Brain microvascular endothelial cell (primary cell): ENCODE measurements around the gene PFDN4.

Source experiments
- DNase-seq: peaks from one replicate; pipeline ENCODE4 v3.0.0-alpha.2; 2020
- H3K27ac ChIP-seq: fragments of 250-450 bp; sonication (Bioruptor Pico); 2 replicates; pipeline ENCODE4 v1.5.1; 2020; ENCODE audit warnings: mild to moderate bottlenecking, moderate library complexity
- H3K27me3 ChIP-seq: fragments of 250-450 bp; sonication (Bioruptor Pico); replicated peaks from 2 replicates; pipeline ENCODE4 v1.5.1; 2020; ENCODE audit warnings: mild to moderate bottlenecking
- H3K36me3 ChIP-seq: fragments of 250-450 bp; sonication (Bioruptor Pico); replicated peaks from 2 replicates; pipeline ENCODE4 v1.5.1; 2020; ENCODE audit warnings: mild to moderate bottlenecking
- H3K4me3 ChIP-seq: 2 replicates; pipeline ENCODE4 v1.5.1; 2011; ENCODE audit warnings: low read depth, mild to moderate bottlenecking, control low read depth, low read length, moderate library complexity
- in situ Hi-C: cut with HindIII; loops from 2 replicates; pipeline ENCODE4 v1.10.0; 2017; ENCODE audit warnings: low sequenced_read_pairs, low pct_ligation_motif_present
- TF ChIP-seq, protein P1 (sequence below): IDR thresholded peaks from 2 replicates; pipeline ENCODE4 v1.5.1; 2011; ENCODE audit warnings: low read depth, mild to moderate bottlenecking, moderate library complexity, low read length, control low read depth, inconsistent platforms; ENCODE audit errors: missing control alignments

The PFDN4 gene

DNA sequence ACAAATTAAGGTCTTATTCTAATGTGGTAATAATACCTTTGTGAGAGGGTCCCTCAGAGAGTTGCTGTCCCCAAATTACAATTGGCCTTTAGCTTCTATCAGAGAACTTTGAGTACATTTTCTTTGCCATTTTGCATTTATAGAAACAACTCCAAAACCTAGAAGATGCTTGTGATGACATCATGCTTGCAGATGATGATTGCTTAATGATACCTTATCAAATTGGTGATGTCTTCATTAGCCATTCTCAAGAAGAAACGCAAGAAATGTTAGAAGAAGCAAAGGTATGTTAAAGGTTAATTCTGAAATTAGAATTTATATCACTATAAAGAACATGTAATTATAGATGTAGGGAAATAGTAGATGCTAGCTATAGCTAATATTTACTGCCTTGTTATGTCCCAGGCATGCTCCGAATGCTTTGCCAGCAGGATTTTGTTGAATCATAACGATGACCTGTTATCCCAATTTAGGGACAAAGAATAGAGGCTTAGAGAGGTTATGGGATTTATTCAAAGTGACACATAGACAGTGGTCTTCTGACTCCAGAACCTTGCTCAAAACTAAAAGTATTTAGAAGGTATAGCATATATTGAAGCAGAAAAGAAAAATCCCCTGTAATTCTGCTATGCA is 7.4 kb downstream of the PFDN4 start:
- Histone ChIP-seq H3K27me3 (no peaks in the 10 kb centered on the region), H3K4me3 (no peak overlapping the region), H3K36me3 (peaks cover 4% of the 10 kb centered on the region), H3K27ac (no peak overlapping the region)
- TF ChIP-seq, protein P1, sequence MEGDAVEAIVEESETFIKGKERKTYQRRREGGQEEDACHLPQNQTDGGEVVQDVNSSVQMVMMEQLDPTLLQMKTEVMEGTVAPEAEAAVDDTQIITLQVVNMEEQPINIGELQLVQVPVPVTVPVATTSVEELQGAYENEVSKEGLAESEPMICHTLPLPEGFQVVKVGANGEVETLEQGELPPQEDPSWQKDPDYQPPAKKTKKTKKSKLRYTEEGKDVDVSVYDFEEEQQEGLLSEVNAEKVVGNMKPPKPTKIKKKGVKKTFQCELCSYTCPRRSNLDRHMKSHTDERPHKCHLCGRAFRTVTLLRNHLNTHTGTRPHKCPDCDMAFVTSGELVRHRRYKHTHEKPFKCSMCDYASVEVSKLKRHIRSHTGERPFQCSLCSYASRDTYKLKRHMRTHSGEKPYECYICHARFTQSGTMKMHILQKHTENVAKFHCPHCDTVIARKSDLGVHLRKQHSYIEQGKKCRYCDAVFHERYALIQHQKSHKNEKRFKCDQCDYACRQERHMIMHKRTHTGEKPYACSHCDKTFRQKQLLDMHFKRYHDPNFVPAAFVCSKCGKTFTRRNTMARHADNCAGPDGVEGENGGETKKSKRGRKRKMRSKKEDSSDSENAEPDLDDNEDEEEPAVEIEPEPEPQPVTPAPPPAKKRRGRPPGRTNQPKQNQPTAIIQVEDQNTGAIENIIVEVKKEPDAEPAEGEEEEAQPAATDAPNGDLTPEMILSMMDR = no peak
- in situ Hi-C loops = no loop called here
- no peak for DNase-seq

GRCh38 chr20:54217762-54218161 is 9.9 kb downstream of the PFDN4 start:
- in situ Hi-C loops = no loop called here

DNA sequence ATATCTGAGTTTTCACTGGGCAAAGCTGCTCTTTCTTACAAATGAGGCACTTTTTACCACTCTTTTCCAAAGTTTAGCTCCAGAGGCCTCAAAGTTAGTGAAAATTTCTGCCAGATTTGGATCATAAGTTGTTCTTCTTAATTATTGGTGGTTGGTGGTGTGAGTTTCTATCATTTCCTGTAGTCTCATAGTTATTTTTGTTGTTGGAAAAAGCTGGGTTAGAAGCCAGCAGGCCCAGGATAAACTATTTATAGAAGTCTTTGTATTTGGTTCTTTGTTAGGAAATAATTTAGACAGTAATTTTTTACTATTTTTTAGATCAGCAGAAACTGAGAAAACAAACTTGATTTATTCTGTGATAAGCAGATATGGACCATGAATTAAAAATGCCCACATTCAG is 10.6 kb downstream of the PFDN4 start:
- Histone ChIP-seq H3K36me3 (peaks cover 4% of the 10 kb centered on the region), H3K27me3 (no peaks in the 10 kb centered on the region), H3K27ac (no peak overlapping the region), H3K4me3 (no peak overlapping the region)
- TF ChIP-seq, protein P1 = no peak
- DNase-seq = no peak
- in situ Hi-C loops = no loop called here

More at GRCh38 chr20:54217762-54218161, 9.9 kb downstream of the PFDN4 start:
- Histone ChIP-seq H3K4me3 (no peak overlapping the region), H3K36me3 (peaks cover 4% of the 10 kb centered on the region), H3K27ac (no peak overlapping the region), H3K27me3 (no peaks in the 10 kb centered on the region)
- TF ChIP-seq, protein P1 = no peak
- DNase-seq = no peak

DNA sequence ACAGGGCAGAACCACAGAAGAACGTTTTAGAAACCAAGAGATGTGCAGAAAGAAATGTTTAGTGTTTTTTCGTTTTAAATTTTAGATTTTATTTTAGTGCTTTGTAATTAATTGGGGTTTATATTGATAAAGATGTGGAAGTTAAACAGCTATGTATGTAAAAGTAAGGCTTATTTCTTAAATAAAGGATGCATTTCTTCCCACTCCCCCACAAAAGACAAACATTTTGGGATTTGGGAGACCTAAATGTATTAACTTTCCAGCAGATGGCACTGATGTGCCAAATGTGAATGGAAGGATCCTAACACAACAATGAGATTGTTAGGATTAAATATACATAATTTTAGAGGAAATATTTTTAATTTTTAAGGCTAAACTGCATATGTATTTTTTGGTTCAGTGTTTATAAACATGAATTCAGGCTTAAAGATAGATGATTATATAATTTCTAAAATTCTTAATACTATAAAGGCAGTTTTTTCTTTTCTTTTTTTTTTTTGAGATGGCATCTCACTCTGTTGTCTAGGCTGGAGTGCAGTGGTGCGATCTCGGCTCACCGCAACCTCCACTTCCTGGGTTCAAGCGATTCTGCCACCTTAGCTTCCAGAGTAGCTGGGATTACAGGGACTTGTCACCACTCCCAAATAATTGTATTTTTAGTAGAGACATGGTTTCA is 12.0 kb downstream of the PFDN4 start:
- DNase-seq = no peak
- H3K36me3 ChIP-seq = peaks cover 4% of the 10 kb centered on the region
- in situ Hi-C loops = no loop called here
- no peak overlapping the region for H3K4me3 ChIP-seq
- H3K27ac ChIP-seq = no peak overlapping the region
- TF ChIP-seq, protein P1 = peak; percentile 54
- H3K27me3 ChIP-seq = no peaks in the 10 kb centered on the region

DNA sequence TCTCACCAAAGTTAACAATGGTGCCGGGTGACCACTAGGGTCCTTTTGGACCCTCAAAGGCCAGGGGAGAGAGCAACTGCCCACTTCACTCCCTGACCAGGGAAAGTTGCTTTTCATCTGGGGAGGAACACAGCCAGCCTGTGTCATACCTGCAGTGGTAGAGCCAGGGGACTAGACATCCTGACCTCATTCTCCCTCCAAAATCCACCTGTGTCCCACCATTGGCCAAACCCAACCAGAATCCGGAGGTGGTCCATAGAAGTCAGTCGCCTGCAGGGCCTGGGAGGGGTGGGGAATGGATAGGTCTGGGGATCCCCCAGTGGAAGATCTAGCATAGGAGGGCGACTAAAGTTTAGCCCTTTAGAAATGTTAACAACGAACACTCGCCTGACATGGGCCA is 12.8 kb downstream of the PFDN4 start:
- H3K4me3 ChIP-seq = no peak overlapping the region
- H3K27ac ChIP-seq = no peak overlapping the region
- in situ Hi-C loops = no loop called here
- TF ChIP-seq, protein P1 = no peak
- no peaks in the 10 kb centered on the region for H3K27me3 ChIP-seq
- DNase-seq = no peak
- H3K36me3 ChIP-seq = no peaks in the 10 kb centered on the region
